Breast epithelium (tissue), 3 donors: ENCODE measurements around the gene EAF1.

Source experiments
- POLR2A ChIP-seq: fragments of 450-650 bp; IDR thresholded peaks from one replicate; pipeline ENCODE4 v1.6.1; 2016; ENCODE audit warnings: antibody characterized with exemption, mild to moderate bottlenecking, moderate library complexity
- POLR2AphosphoS5 ChIP-seq, 3 donors: sonication (generic); formaldehyde crosslinking; IDR thresholded peaks; one replicate each; pipeline ENCODE4 v1.6.1; 2017; ENCODE audit warnings: antibody characterized with exemption in 3 of 3
- TF ChIP-seq, protein P1 (sequence below), 3 donors: fragments of 450-650 bp; IDR thresholded peaks; one replicate each; pipeline ENCODE4 v1.5.1; 2016 to 2017; ENCODE audit warnings: antibody characterized with exemption in 3 of 3, mild to moderate bottlenecking in 3 of 3, moderate library complexity in 3 of 3

DNA sequence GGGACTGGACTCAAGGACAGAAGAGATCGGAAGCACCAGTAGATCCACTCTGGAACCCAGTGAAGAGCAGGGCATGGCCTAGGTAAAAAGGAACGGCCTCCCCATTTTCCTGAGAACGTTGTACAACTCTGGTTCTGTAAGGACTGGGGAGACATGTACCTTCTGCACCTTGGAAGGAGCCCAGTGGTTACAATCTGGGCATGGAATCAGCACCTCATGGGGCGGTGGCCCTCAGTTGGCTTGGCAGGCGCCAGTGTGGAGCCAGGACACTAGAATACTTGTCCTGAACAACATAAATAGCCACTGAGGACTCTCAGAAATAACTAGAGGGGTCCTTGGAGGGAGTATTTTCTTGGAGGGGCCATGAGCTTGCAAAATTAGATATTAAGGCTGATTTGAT, 25.6 kb downstream of the EAF1 start:
- TF ChIP-seq, protein P1, sequence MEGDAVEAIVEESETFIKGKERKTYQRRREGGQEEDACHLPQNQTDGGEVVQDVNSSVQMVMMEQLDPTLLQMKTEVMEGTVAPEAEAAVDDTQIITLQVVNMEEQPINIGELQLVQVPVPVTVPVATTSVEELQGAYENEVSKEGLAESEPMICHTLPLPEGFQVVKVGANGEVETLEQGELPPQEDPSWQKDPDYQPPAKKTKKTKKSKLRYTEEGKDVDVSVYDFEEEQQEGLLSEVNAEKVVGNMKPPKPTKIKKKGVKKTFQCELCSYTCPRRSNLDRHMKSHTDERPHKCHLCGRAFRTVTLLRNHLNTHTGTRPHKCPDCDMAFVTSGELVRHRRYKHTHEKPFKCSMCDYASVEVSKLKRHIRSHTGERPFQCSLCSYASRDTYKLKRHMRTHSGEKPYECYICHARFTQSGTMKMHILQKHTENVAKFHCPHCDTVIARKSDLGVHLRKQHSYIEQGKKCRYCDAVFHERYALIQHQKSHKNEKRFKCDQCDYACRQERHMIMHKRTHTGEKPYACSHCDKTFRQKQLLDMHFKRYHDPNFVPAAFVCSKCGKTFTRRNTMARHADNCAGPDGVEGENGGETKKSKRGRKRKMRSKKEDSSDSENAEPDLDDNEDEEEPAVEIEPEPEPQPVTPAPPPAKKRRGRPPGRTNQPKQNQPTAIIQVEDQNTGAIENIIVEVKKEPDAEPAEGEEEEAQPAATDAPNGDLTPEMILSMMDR (IDR thresholded peaks at IDR 0.05), result no peak
- TF ChIP-seq POLR2A (no peak), POLR2AphosphoS5 (IDR thresholded peaks at IDR 0.05) (no peak)
